Left lung (tissue), 10 donors: ENCODE results near the gene JARID2. TPM values are rescaled to one million over a fixed set of nuclear protein-coding genes. Genes with fewer than 3 reads are reported as not detected.
A peak's percentile ranks its signal among the peaks of the same experiment; 100 is the strongest.

Experiments used
- ATAC-seq: fragments of 200-7000 bp; cut with Tn5 transposase; one replicate; pipeline ENCODE4 v1.9.1; 2020; ENCODE audit warnings: moderate library complexity
- DNase-seq, 4 donors: peaks; one replicate each; pipeline ENCODE4 v3.0.0-alpha.2; 2013 to 2020
- H3K27ac ChIP-seq, 2 donors: fragments of 200-600 bp; sonication (generic) in 1 of 2; one replicate each; pipeline versions ENCODE4 v1.5.0 to v1.8.0; 2020 to 2021
- H3K27me3 ChIP-seq, 2 donors: fragments of 200-600 bp; sonication (generic) in 1 of 2; one replicate each; pipeline versions ENCODE4 v1.5.0 to v1.8.0; 2020 to 2021
- H3K36me3 ChIP-seq, 2 donors: fragments of 200-600 bp; sonication (generic) in 1 of 2; one replicate each; pipeline versions ENCODE4 v1.5.0 to v1.8.0; 2020 to 2021
- H3K4me1 ChIP-seq, 2 donors: fragments of 200-600 bp; one replicate each; pipeline ENCODE4 v1.8.0; 2021
- H3K4me3 ChIP-seq, 2 donors: fragments of 200-600 bp; sonication (generic) in 1 of 2; one replicate each; pipeline versions ENCODE4 v1.5.0 to v1.8.0; 2020 to 2021; ENCODE audit warnings: mild to moderate bottlenecking in 1 of 2
- H3K9me3 ChIP-seq, 2 donors: fragments of 200-600 bp; sonication (generic) in 1 of 2; one replicate each; pipeline versions ENCODE4 v1.5.0 to v1.8.0; 2020 to 2021
- CTCF ChIP-seq, 2 donors: fragments of 200-600 bp; sonication (generic) in 1 of 2; IDR thresholded peaks; one replicate each; pipeline versions ENCODE4 v1.5.0 to v1.8.0; 2021; ENCODE audit warnings: antibody characterized with exemption in 2 of 2
- intact Hi-C, 2 donors: fragments of 100-400 bp; cut with DNase I; formaldehyde crosslinking; loops; one replicate each; pipeline versions ENCODE4 v1.11.2 to v1.14.2; 2022
- polyA plus RNA-seq, 6 donors: library from polyadenylated mRNA; unstranded; fragments of 120-200 nt; gene quantifications; one replicate each; pipeline ENCODE4 v1.2.1, GENCODE V29; 2013; ENCODE audit not compliant: insufficient read length in 6 of 6
- total RNA-seq, 2 donors: library from RNA; stranded (reverse); fragmentation: NEBNext Ultra II Directional; extraction: Animal tissue kit (Norgen Biotek cat#: 25700); gene quantifications; one replicate each; pipeline ENCODE4 v1.2.1, GENCODE V29; 2021
- donor health status: DM: no; HTN: yes; CAD: no.
- donor health status: DM: no; HTN: no; CAD: no.

The JARID2 gene
- total and polyA plus RNA-seq, 8 donors = 10.2 to 19.4 (median 17.8) TPM

- Histone ChIP-seq H3K4me1 (peaks cover 9 to 20% of the 10 kb centered on the region in 2 donors), H3K36me3 (no peaks in the 10 kb centered on the region), H3K27me3 (no peaks in the 10 kb centered on the region), H3K27ac (no peak overlapping the region), H3K9me3 (no peaks in the 10 kb centered on the region), H3K4me3 (no peak overlapping the region)
- DNase-seq = peak in 2 of 4 donors; percentile 65 to 73
- no peak for ATAC-seq
- TF ChIP-seq CTCF (IDR thresholded peaks at IDR 0.05) = no peak
- intact Hi-C loops = no loop called here
Observed at GRCh38 chr6:15462717-15463525, 217.1 kb downstream of the JARID2 start.

- intact Hi-C loops = no loop called here
- peak; percentile 51 for ATAC-seq
- no peaks in the 10 kb centered on the region for H3K9me3 ChIP-seq
- no peak overlapping the region for H3K27ac ChIP-seq
- TF ChIP-seq CTCF (IDR thresholded peaks at IDR 0.05) = peak; percentile 42 to 73
- no peak overlapping the region for H3K4me3 ChIP-seq
- DNase-seq = peak in 1 of 4 donors; percentile 73
- H3K27me3 ChIP-seq = no peaks in the 10 kb centered on the region
- peaks cover 0 to 7% of the 10 kb centered on the region in 2 donors for H3K36me3 ChIP-seq
- H3K4me1 ChIP-seq = peaks cover 9 to 17% of the 10 kb centered on the region in 2 donors
Observed at GRCh38 chr6:15464211-15464725, 218.4 kb downstream of the JARID2 start.

- intact Hi-C loops = no loop called here
- no peaks in the 10 kb centered on the region for H3K9me3 ChIP-seq
- no peak overlapping the region for H3K27ac ChIP-seq
- no peak for DNase-seq
- H3K4me3 ChIP-seq = no peak overlapping the region
- ATAC-seq = no peak
- TF ChIP-seq CTCF (IDR thresholded peaks at IDR 0.05) = no peak
- H3K36me3 ChIP-seq = peaks cover 0 to 15% of the 10 kb centered on the region in 2 donors
- peaks cover 9 to 17% of the 10 kb centered on the region in 2 donors for H3K4me1 ChIP-seq
- no peaks in the 10 kb centered on the region for H3K27me3 ChIP-seq
Observed at GRCh38 chr6:15465212-15465611, 219.3 kb downstream of the JARID2 start.

GRCh38 chr6:15470746-15471145, 224.9 kb downstream of the JARID2 start:
- Histone ChIP-seq H3K9me3 (no peaks in the 10 kb centered on the region), H3K36me3 (peaks cover 0 to 26% of the 10 kb centered on the region in 2 donors), H3K4me3 (no peak overlapping the region), H3K27ac (no peak overlapping the region), H3K27me3 (no peaks in the 10 kb centered on the region), H3K4me1 (peaks cover 0 to 34% of the 10 kb centered on the region in 2 donors)
- DNase-seq (no peak), ATAC-seq (no peak)
- TF ChIP-seq CTCF (IDR thresholded peaks at IDR 0.05) = no peak
- intact Hi-C loops = no loop called here

- TF ChIP-seq CTCF (IDR thresholded peaks at IDR 0.05) = no peak
- Histone ChIP-seq H3K4me1 (peaks cover 5 to 49% of the 10 kb centered on the region in 2 donors), H3K27ac (peak overlapping the region in 1 of 2 donors; percentile 7), H3K4me3 (no peak overlapping the region), H3K36me3 (peaks cover 0 to 26% of the 10 kb centered on the region in 2 donors), H3K9me3 (no peaks in the 10 kb centered on the region), H3K27me3 (no peaks in the 10 kb centered on the region)
- ATAC-seq = peak; percentile 23
- intact Hi-C loops = no loop called here
- no peak for DNase-seq
Observed at GRCh38 chr6:15472621-15473020, 226.8 kb downstream of the JARID2 start.
